MCF 10A (cell line): Measurements from ENCODE around the gene CCDC90B. TPM values are rescaled to one million over a fixed set of nuclear protein-coding genes. Genes with fewer than 3 reads are reported as not detected.

ENCODE experiments used
- BruUV-seq: library from RNA; stranded (reverse); fragments of 400-500 nt; replicated peaks from 2 replicates; lab custom pipeline; 2021; lab: Mats Ljungman, UMichigan
- CTCF ChIA-PET: fragments of 300-600 bp; sonication (Branson Sonifier 250); formaldehyde crosslinking; extraction: SDS; loops from one replicate; lab custom pipeline; 2021; ENCODE audit warnings: antibody characterized with exemption, inconsistent platforms; lab: Yijun Ruan, JAX
- POLR2A ChIA-PET: fragments of 300-600, 350-650 bp; sonication (Branson Sonifier 250); formaldehyde crosslinking; extraction: SDS; loops from one replicate; lab custom pipeline; 2020; ENCODE audit warnings: antibody characterized with exemption, inconsistent platforms; lab: Yijun Ruan, JAX
- DNase-seq: peaks from one replicate; pipeline ENCODE4 v3.0.0-alpha.2; 2018; ENCODE audit not compliant: unreplicated experiment
- H3K27ac Mint-ChIP-seq: one replicate; pipeline ENCODE4 v1.8.0; 2022; ENCODE audit warnings: mild to moderate bottlenecking, low read depth, mixed read lengths; ENCODE audit not compliant: unreplicated experiment
- H3K27me3 Mint-ChIP-seq: one replicate; pipeline ENCODE4 v1.8.0; 2022; ENCODE audit warnings: mixed read lengths; ENCODE audit not compliant: insufficient read depth, unreplicated experiment
- H3K36me3 Mint-ChIP-seq: one replicate; pipeline ENCODE4 v1.8.0; 2022; ENCODE audit warnings: mild to moderate bottlenecking, moderate library complexity, mixed read lengths; ENCODE audit not compliant: insufficient read depth, unreplicated experiment
- H3K4me1 Mint-ChIP-seq: one replicate; pipeline ENCODE4 v1.8.0; 2022; ENCODE audit warnings: mixed read lengths; ENCODE audit not compliant: insufficient read depth, unreplicated experiment
- H3K4me3 Mint-ChIP-seq: one replicate; pipeline ENCODE4 v1.8.0; 2022; ENCODE audit warnings: mild to moderate bottlenecking, moderate library complexity, mixed read lengths; ENCODE audit not compliant: unreplicated experiment
- H3K9me3 Mint-ChIP-seq: one replicate; pipeline ENCODE4 v1.8.0; 2022; ENCODE audit warnings: mixed read lengths; ENCODE audit not compliant: unreplicated experiment
- intact Hi-C: fragments of 100-400 bp; cut with micrococcal nuclease; formaldehyde crosslinking; loops from 2 replicates; pipeline ENCODE4 v1.14.1; 2022
- total RNA-seq: library from RNA; stranded (reverse); gene quantifications from 2 replicates; pipeline ENCODE4 v1.2.3, GENCODE V29; 2022
- TF ChIP-seq, protein P1 (sequence below): fragments of 200-600 bp; IDR thresholded peaks from one replicate; pipeline ENCODE4 v1.8.0; 2022; ENCODE audit warnings: antibody characterized with exemption, mild to moderate bottlenecking; ENCODE audit not compliant: unreplicated experiment

CCDC90B gene
- total RNA-seq, 1 experiment from 2014 or later, result 69.1 TPM

DNA sequence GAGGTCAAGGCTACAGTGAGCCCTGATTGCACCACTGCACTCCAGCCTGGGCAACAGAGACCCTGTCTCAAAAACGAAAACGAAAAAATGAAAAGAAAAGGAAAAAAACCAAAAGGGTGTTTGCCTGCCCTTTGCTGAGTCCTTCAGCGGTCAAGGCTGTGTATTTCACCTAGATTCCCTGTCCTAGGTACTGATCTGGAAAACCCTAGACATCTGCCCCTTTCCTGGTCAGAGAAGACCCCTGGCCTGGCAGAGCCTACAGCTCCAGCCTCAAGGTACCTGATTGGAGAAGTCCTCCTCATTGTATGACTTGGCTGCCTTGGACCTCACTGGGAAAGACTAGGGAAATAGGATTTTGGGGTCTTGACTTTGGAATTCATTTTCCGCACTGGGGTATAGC, 8.0 kb upstream of the CCDC90B start:
- intact Hi-C loops, result loop anchor here (10.0 kb wide), 1 partner anchor 231 kb away; no protein-coding TSS in a partner anchor

DNA sequence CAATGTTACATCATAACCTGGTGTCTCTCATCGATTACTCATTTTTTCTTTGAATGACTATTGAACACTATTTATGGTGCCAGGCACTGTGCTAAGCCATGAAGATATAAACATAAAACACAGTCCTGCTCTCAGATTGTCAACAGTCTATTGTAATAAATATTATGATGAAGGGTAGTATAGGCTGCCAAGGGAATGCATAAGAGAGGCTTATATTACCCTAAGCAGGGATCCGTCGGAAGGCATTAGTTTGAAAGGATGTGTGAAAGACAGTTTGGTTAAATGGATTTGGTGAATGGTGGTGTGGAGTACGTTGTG, 7.2 kb upstream of the CCDC90B start:
- Mint-ChIP-seq H3K36me3 (no peaks in the 10 kb centered on the region), H3K27me3 (no peaks in the 10 kb centered on the region)
- TF ChIP-seq, protein P1, sequence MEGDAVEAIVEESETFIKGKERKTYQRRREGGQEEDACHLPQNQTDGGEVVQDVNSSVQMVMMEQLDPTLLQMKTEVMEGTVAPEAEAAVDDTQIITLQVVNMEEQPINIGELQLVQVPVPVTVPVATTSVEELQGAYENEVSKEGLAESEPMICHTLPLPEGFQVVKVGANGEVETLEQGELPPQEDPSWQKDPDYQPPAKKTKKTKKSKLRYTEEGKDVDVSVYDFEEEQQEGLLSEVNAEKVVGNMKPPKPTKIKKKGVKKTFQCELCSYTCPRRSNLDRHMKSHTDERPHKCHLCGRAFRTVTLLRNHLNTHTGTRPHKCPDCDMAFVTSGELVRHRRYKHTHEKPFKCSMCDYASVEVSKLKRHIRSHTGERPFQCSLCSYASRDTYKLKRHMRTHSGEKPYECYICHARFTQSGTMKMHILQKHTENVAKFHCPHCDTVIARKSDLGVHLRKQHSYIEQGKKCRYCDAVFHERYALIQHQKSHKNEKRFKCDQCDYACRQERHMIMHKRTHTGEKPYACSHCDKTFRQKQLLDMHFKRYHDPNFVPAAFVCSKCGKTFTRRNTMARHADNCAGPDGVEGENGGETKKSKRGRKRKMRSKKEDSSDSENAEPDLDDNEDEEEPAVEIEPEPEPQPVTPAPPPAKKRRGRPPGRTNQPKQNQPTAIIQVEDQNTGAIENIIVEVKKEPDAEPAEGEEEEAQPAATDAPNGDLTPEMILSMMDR, result no peak

More for the DNA sequence above, 8.0 kb upstream of the CCDC90B start:
- Mint-ChIP-seq H3K9me3 (no peaks in the 10 kb centered on the region), H3K27ac (no peak overlapping the region), H3K4me1 (peaks cover 4% of the 10 kb centered on the region), H3K27me3 (no peaks in the 10 kb centered on the region), H3K4me3 (no peak overlapping the region), H3K36me3 (no peaks in the 10 kb centered on the region)
- ChIA-PET POLR2A (interaction anchor here (1.6 kb wide), 1 partner anchor 8 kb away, joined by 4 read pairs; the partner anchor contains the start of gene CCDC90B), CTCF (interaction anchor here (0.6 to 11.5 kb wide), 13 partner anchors 8 to 1602 kb away, joined by 3 to 383 read pairs (median 7); no protein-coding TSS in a partner anchor)
- DNase-seq, result no peak
- TF ChIP-seq, protein P1, result no peak
- BruUV-seq, result no TSS peak

GRCh38 chr11:83292709-83293456, 6.7 kb upstream of the CCDC90B start:
- POLR2A ChIA-PET, result interaction anchor here (1.1 to 1.5 kb wide), 2 partner anchors 523 to 527 kb away, joined by 7 to 10 read pairs; no protein-coding TSS in a partner anchor

More for the DNA sequence above, 7.2 kb upstream of the CCDC90B start:
- H3K4me1 Mint-ChIP-seq, result peaks cover 4% of the 10 kb centered on the region
- ChIA-PET POLR2A (interaction anchor here (1.1 to 1.6 kb wide), 3 partner anchors 7 to 526 kb away, joined by 4 to 10 read pairs (median 7); partner anchors contain the start of gene CCDC90B), CTCF (interaction anchor here (0.7 to 11.5 kb wide), 33 partner anchors 9 to 616 kb away, joined by 3 to 383 read pairs (median 5); no protein-coding TSS in a partner anchor)
- BruUV-seq, result no TSS peak
- H3K9me3 Mint-ChIP-seq, result no peaks in the 10 kb centered on the region
- intact Hi-C loops, result loop anchor here (1.0 to 10.0 kb wide), 5 partner anchors 231 to 527 kb away; no protein-coding TSS in a partner anchor
- no peak for DNase-seq
- no peak overlapping the region for H3K4me3 Mint-ChIP-seq
- H3K27ac Mint-ChIP-seq, result no peak overlapping the region

More at GRCh38 chr11:83292709-83293456, 6.7 kb upstream of the CCDC90B start:
- H3K36me3 Mint-ChIP-seq, result no peaks in the 10 kb centered on the region
- no peaks in the 10 kb centered on the region for H3K9me3 Mint-ChIP-seq
- no TSS peak for BruUV-seq
- peaks cover 4% of the 10 kb centered on the region for H3K4me1 Mint-ChIP-seq
- H3K27ac Mint-ChIP-seq, result peak overlapping the region; percentile 47
- DNase-seq, result peak; percentile 68
- TF ChIP-seq, protein P1, result peak; percentile 64
- H3K27me3 Mint-ChIP-seq, result no peaks in the 10 kb centered on the region
- intact Hi-C loops, result loop anchor here (1.0 to 10.0 kb wide), 5 partner anchors 232 to 527 kb away; no protein-coding TSS in a partner anchor
- CTCF ChIA-PET, result interaction anchor here (0.5 to 11.5 kb wide), 47 partner anchors 10 to 1796 kb away, joined by 3 to 383 read pairs (median 4); no protein-coding TSS in a partner anchor
- peak overlapping the region; percentile 43 for H3K4me3 Mint-ChIP-seq
